Calu3 (cell line): ENCODE measurements around the gene RAD51B. TPM values are rescaled to one million over a fixed set of nuclear protein-coding genes. Genes with fewer than 3 reads are reported as not detected.

Experiments
- BruUV-seq: library from RNA; stranded (reverse); fragments of 400-500 nt; replicated peaks from 2 replicates; lab custom pipeline; 2021; lab: Mats Ljungman, UMichigan
- CTCF ChIA-PET: fragments of 300-600 bp; sonication (Branson Sonifier 250); formaldehyde crosslinking; loops from one replicate; lab custom pipeline; 2022; ENCODE audit warnings: antibody characterized with exemption; lab: Charles Lee
- DNase-seq: peaks from one replicate; pipeline ENCODE4 v3.0.0; 2022
- H3K27ac Mint-ChIP-seq: one replicate; pipeline ENCODE4 v1.8.0; 2022; ENCODE audit warnings: mixed read lengths; ENCODE audit not compliant: unreplicated experiment
- H3K27me3 Mint-ChIP-seq: one replicate; pipeline ENCODE4 v1.8.0; 2022; ENCODE audit warnings: mixed read lengths; ENCODE audit not compliant: unreplicated experiment
- H3K36me3 Mint-ChIP-seq: one replicate; pipeline ENCODE4 v1.8.0; 2022; ENCODE audit warnings: mild to moderate bottlenecking, moderate library complexity, mixed read lengths; ENCODE audit not compliant: insufficient read depth, unreplicated experiment
- H3K4me1 Mint-ChIP-seq: one replicate; pipeline ENCODE4 v1.8.0; 2022; ENCODE audit warnings: mild to moderate bottlenecking, low read depth, mixed read lengths; ENCODE audit not compliant: unreplicated experiment
- H3K4me3 Mint-ChIP-seq: one replicate; pipeline ENCODE4 v1.8.0; 2022; ENCODE audit warnings: mild to moderate bottlenecking, low read depth, moderate library complexity, mixed read lengths; ENCODE audit not compliant: unreplicated experiment
- H3K9me3 Mint-ChIP-seq: one replicate; pipeline ENCODE4 v1.8.0; 2022; ENCODE audit warnings: low read depth, mixed read lengths; ENCODE audit not compliant: unreplicated experiment
- intact Hi-C: fragments of 100-400 bp; cut with micrococcal nuclease; formaldehyde crosslinking; loops from one replicate; pipeline ENCODE4 v1.10.0; 2022; ENCODE audit not compliant: unreplicated experiment
- total RNA-seq: library from RNA; stranded (reverse); gene quantifications from 2 replicates; pipeline ENCODE4 v1.2.3, GENCODE V29; 2022
- TF ChIP-seq, protein P1 (sequence below): fragments of 200-600 bp; IDR thresholded peaks from one replicate; pipeline ENCODE4 v1.8.0; 2022; ENCODE audit warnings: antibody characterized with exemption; ENCODE audit not compliant: unreplicated experiment

The RAD51B gene
- total RNA-seq, 1 experiment from 2014 or later = 24.7 TPM

DNA sequence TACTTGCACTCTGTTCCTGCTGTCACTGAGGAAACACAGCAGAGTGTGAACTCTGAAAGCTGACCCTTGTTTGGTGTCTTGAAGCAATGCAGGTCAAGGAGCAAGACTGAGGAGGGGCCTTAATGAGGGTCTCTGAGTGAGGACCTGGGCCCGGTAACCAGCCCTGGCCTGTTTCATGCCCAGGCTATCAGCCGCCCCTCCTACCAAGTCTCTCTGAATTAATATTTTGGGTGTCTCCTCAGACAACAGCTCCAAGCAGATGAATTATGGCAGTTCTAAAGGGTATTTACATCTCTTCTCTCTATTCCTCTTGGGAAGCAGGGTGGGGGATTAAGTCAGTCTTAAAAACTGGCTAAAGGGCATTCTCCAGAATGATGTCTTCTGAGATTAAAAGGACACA lies 578.8 kb downstream of the RAD51B start:
- TF ChIP-seq, protein P1, sequence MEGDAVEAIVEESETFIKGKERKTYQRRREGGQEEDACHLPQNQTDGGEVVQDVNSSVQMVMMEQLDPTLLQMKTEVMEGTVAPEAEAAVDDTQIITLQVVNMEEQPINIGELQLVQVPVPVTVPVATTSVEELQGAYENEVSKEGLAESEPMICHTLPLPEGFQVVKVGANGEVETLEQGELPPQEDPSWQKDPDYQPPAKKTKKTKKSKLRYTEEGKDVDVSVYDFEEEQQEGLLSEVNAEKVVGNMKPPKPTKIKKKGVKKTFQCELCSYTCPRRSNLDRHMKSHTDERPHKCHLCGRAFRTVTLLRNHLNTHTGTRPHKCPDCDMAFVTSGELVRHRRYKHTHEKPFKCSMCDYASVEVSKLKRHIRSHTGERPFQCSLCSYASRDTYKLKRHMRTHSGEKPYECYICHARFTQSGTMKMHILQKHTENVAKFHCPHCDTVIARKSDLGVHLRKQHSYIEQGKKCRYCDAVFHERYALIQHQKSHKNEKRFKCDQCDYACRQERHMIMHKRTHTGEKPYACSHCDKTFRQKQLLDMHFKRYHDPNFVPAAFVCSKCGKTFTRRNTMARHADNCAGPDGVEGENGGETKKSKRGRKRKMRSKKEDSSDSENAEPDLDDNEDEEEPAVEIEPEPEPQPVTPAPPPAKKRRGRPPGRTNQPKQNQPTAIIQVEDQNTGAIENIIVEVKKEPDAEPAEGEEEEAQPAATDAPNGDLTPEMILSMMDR = no peak
- H3K9me3 Mint-ChIP-seq = no peaks in the 10 kb centered on the region
- no peak overlapping the region for H3K4me3 Mint-ChIP-seq
- no TSS peak for BruUV-seq
- H3K27me3 Mint-ChIP-seq = no peaks in the 10 kb centered on the region
- intact Hi-C loops = no loop called here
- CTCF ChIA-PET = no interaction called here
- no peak for DNase-seq
- no peaks in the 10 kb centered on the region for H3K4me1 Mint-ChIP-seq
- no peak overlapping the region for H3K27ac Mint-ChIP-seq
- no peaks in the 10 kb centered on the region for H3K36me3 Mint-ChIP-seq

DNA sequence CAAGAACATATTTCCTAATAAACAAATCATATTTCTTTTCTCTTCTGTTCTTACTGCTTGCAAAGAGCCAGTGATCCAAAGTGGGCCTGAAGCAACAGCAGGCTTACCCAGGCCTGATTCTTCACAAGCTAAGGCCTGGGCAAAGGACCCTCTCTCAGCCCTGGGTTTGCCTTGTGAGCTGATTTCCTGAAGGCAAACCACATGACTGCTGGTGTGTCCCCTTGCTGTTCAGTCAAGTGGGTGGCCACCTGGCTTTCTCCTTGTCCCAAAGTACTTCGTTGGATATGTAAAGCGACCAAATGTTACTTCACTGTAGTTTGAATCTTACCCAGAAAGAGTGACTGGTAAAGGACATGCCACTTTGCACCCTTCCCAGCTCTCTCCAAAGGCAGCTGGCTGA lies 580.4 kb downstream of the RAD51B start:
- CTCF ChIA-PET = interaction anchor here (0.9 kb wide), 1 partner anchor 64 kb away, joined by 3 read pairs; no protein-coding TSS in a partner anchor
- no peaks in the 10 kb centered on the region for H3K9me3 Mint-ChIP-seq
- no peaks in the 10 kb centered on the region for H3K27me3 Mint-ChIP-seq

GRCh38 chr14:68401317-68401716 lies 581.7 kb downstream of the RAD51B start:
- no peak overlapping the region for H3K4me3 Mint-ChIP-seq
- TF ChIP-seq, protein P1 = no peak
- H3K27me3 Mint-ChIP-seq = no peaks in the 10 kb centered on the region
- DNase-seq = no peak
- H3K4me1 Mint-ChIP-seq = no peaks in the 10 kb centered on the region
- H3K27ac Mint-ChIP-seq = no peak overlapping the region
- CTCF ChIA-PET = no interaction called here
- no peaks in the 10 kb centered on the region for H3K36me3 Mint-ChIP-seq
- H3K9me3 Mint-ChIP-seq = no peaks in the 10 kb centered on the region
- BruUV-seq = no TSS peak
- intact Hi-C loops = no loop called here

More for the DNA sequence above, 580.4 kb downstream of the RAD51B start:
- TF ChIP-seq, protein P1 = no peak
- intact Hi-C loops = no loop called here
- Mint-ChIP-seq H3K36me3 (no peaks in the 10 kb centered on the region), H3K4me3 (no peak overlapping the region), H3K27ac (no peak overlapping the region), H3K4me1 (no peaks in the 10 kb centered on the region)
- BruUV-seq = no TSS peak
- DNase-seq = no peak

DNA sequence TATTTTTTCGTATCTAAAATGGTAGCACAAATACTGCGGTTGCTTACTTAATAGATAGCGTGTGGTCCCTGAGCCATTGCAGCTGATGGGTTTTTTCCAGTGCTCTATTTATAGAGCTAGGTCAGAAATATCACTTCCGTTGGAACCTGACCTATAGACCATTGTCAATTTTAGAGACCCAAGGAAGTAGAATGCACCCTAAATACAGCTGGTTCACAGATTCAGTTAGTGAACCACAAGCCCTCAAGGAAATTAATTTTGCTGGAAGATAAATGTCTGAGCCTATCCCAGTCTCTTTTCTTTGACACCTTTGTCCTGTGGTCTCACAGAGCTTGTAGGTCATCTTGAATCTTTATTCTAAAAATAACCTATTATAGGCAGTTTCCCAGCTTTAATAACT lies 582.3 kb downstream of the RAD51B start:
- Mint-ChIP-seq H3K27ac (no peak overlapping the region), H3K9me3 (no peaks in the 10 kb centered on the region), H3K36me3 (no peaks in the 10 kb centered on the region), H3K4me3 (no peak overlapping the region), H3K4me1 (no peaks in the 10 kb centered on the region), H3K27me3 (no peaks in the 10 kb centered on the region)
- intact Hi-C loops = no loop called here
- CTCF ChIA-PET = no interaction called here
- no peak for DNase-seq
- TF ChIP-seq, protein P1 = no peak
- BruUV-seq = no TSS peak
